Vagina (tissue), 2 donors: ENCODE data around the gene PPP2R5D. TPM values are rescaled to one million over a fixed set of nuclear protein-coding genes. Genes with fewer than 3 reads are reported as not detected.

Experiments
- DNase-seq, 2 donors: peaks; one replicate each; pipeline ENCODE4 v3.0.0-alpha.2; 2017; ENCODE audit errors: extremely low spot score in 2 of 2
- H3K27ac ChIP-seq: fragments of 200-600 bp; sonication (generic); one replicate; pipeline ENCODE4 v1.5.1; 2019
- H3K27me3 ChIP-seq: fragments of 200-600 bp; sonication (generic); one replicate; pipeline ENCODE4 v1.5.1; 2019
- H3K36me3 ChIP-seq, 2 donors: fragments of 200-600 bp; sonication (generic); one replicate each; pipeline ENCODE4 v1.5.1; 2017 to 2019
- H3K4me1 ChIP-seq: fragments of 200-600 bp; sonication (generic); one replicate; pipeline ENCODE4 v1.5.1; 2019
- H3K4me3 ChIP-seq, 2 donors: fragments of 200-600 bp; sonication (generic); 1 replicate in 1 of 2; 2 replicates in 1 of 2; pipeline ENCODE4 v1.5.1; 2016 to 2019
- H3K9me3 ChIP-seq: fragments of 200-600 bp; sonication (generic); one replicate; pipeline ENCODE4 v1.5.1; 2019
- CTCF ChIP-seq, 3 experiments: fragments of 450-650 bp in 2 of 3; fragments of 200-600 bp in 1 of 3; sonication (generic) in 1 of 3; IDR thresholded peaks; one replicate each; pipeline ENCODE4 v1.5.1; 2017 to 2019; ENCODE audit warnings: antibody characterized with exemption in 3 of 3, mild to moderate bottlenecking in 2 of 3, moderate library complexity in 2 of 3
- POLR2A ChIP-seq, 2 donors: fragments of 450-650 bp; IDR thresholded peaks; one replicate each; pipeline ENCODE4 v1.6.1; 2017; ENCODE audit warnings: antibody characterized with exemption in 2 of 2, mild to moderate bottlenecking in 2 of 2, moderate library complexity in 2 of 2
- POLR2AphosphoS5 ChIP-seq, 2 donors: sonication (generic); formaldehyde crosslinking; IDR thresholded peaks; one replicate each; pipeline ENCODE4 v1.9.0; 2017; ENCODE audit warnings: antibody characterized with exemption in 2 of 2, mild to moderate bottlenecking in 2 of 2, low read depth in 1 of 2; ENCODE audit not compliant: insufficient read depth in 1 of 2
- intact Hi-C: fragments of 100-400 bp; cut with DNase I; formaldehyde crosslinking; loops from one replicate; pipeline ENCODE4 v1.15.1; 2023
- total RNA-seq: library from RNA; depleted of rRNA; stranded (reverse); fragments of >200 nt; gene quantifications from one replicate; pipeline ENCODE4 v1.2.3, GENCODE V29; 2016

Gene PPP2R5D
- total RNA-seq, 1 donor from 2014 or later, result 26.3 TPM

GRCh38 chr6:43061861-43062260, 77.5 kb downstream of the PPP2R5D start:
- intact Hi-C loops, result no loop called here
- TF ChIP-seq POLR2A (IDR thresholded peaks at IDR 0.05) (no peak), POLR2AphosphoS5 (IDR thresholded peaks at IDR 0.05; ENCODE audit: insufficient read depth in 1 of 2, low read depth in 1 of 2) (no peak), CTCF (IDR thresholded peaks at IDR 0.05) (no peak)
- no peak overlapping the region for H3K27ac ChIP-seq
- H3K36me3 ChIP-seq, result peaks cover 0 to 33% of the 10 kb centered on the region in 2 donors
- DNase-seq, result no peak
- H3K27me3 ChIP-seq, result no peaks in the 10 kb centered on the region
- peaks cover 32% of the 10 kb centered on the region for H3K4me1 ChIP-seq
- H3K4me3 ChIP-seq, result no peak overlapping the region
- H3K9me3 ChIP-seq, result no peaks in the 10 kb centered on the region

Other genes starting within 250 kb of the PPP2R5D start
- gene TBCC, start 238.5 kb upstream of the PPP2R5D start, total RNA-seq, result 16.7 TPM
- gene BICRAL, start 202.5 kb upstream of the PPP2R5D start, total RNA-seq, result 19.2 TPM
- gene RPL7L1, start 105.0 kb upstream of the PPP2R5D start, total RNA-seq, result 55.7 TPM
- gene PTCRA, start 68.5 kb upstream of the PPP2R5D start, total RNA-seq, result not detected
- 30.2 TPM for gene CNPY3, start 55.1 kb upstream of the PPP2R5D start, total RNA-seq
- 1.5 TPM for gene GNMT, start 23.8 kb upstream of the PPP2R5D start, total RNA-seq
- 19.6 TPM for gene PEX6, start 5.4 kb upstream of the PPP2R5D start, total RNA-seq
- gene MEA1, start 29.4 kb downstream of the PPP2R5D start, total RNA-seq, result 40.3 TPM
- gene KLHDC3, start 29.7 kb downstream of the PPP2R5D start, total RNA-seq, result 52.1 TPM
- gene RRP36, start 37.1 kb downstream of the PPP2R5D start, total RNA-seq, result 36.6 TPM
- gene CUL7, start 69.3 kb downstream of the PPP2R5D start, total RNA-seq, result 13.0 TPM
- gene MRPL2, start 74.9 kb downstream of the PPP2R5D start, total RNA-seq, result 14.2 TPM
- gene KLC4, start 75.1 kb downstream of the PPP2R5D start, total RNA-seq, result 17.2 TPM
- gene PTK7, start 91.7 kb downstream of the PPP2R5D start, total RNA-seq, result 62.1 TPM
- 28.2 TPM for gene SRF, start 186.7 kb downstream of the PPP2R5D start, total RNA-seq
- gene CUL9, start 197.6 kb downstream of the PPP2R5D start, total RNA-seq, result 49.1 TPM
- gene DNPH1, start 244.9 kb downstream of the PPP2R5D start, total RNA-seq, result 61.9 TPM